K562 (cell line): ENCODE measurements around the gene EVPL. TPM values are rescaled to one million over a fixed set of nuclear protein-coding genes. Genes with fewer than 3 reads are reported as not detected.

Experiments
- BMI1 ChIP-seq: fragments of 150-350 bp; IDR thresholded peaks from 2 replicates; pipeline ENCODE4 v1.6.1; 2014; ENCODE audit warnings: low read length
- CREB1 ChIP-seq, 2 experiments: sonication (generic) in 1 of 2; formaldehyde crosslinking in 1 of 2; IDR thresholded peaks; 2 replicates each; pipeline versions ENCODE4 v1.6.1 to v1.8.0; 2012 to 2022; ENCODE audit warnings: inconsistent platforms in 1 of 2, mild to moderate bottlenecking in 1 of 2, missing genetic modification reagents in 1 of 2, moderate library complexity in 1 of 2
- ELF1 ChIP-seq: fragments of 200-800 bp; sonication (Bioruptor generic); IDR thresholded peaks from 2 replicates; pipeline ENCODE4 v1.6.1; 2016; ENCODE audit warnings: missing genetic modification characterization, missing compliant biosample characterization
- NEUROD1 ChIP-seq: fragments of 150-350 bp; IDR thresholded peaks from 2 replicates; pipeline ENCODE4 v1.6.1; 2014; ENCODE audit warnings: borderline replicate concordance, low read length, low read depth; ENCODE audit not compliant: partially characterized antibody
- POLR2B ChIP-seq: fragments of 450-650 bp; IDR thresholded peaks from 2 replicates; pipeline ENCODE4 v1.6.1; 2018; ENCODE audit warnings: low read depth; ENCODE audit not compliant: partially characterized antibody
- PYGO2 ChIP-seq: fragments of 450-650 bp; IDR thresholded peaks from 2 replicates; pipeline ENCODE4 v1.6.1; 2016; ENCODE audit warnings: mild to moderate bottlenecking, missing genetic modification characterization, moderate library complexity, missing compliant biosample characterization
- ZFP36 ChIP-seq: fragments of 150-350 bp; IDR thresholded peaks from 2 replicates; pipeline ENCODE4 v1.6.1; 2018; ENCODE audit warnings: low read length, low read depth; ENCODE audit not compliant: partially characterized antibody
- ZNF780A ChIP-seq: fragments of 250-450 bp; sonication (Bioruptor Pico); IDR thresholded peaks from 2 replicates; pipeline ENCODE4 v1.5.0; 2021; ENCODE audit warnings: mild to moderate bottlenecking
- polyA plus RNA-seq, 8 experiments: library from polyadenylated mRNA; depleted of rRNA in 4 of 8; stranded (reverse) in 5 of 8; unstranded in 3 of 8; fragments of >200 nt; fragmentation: Nextera tagmentation in 2 of 8; fragmentation: Illumina TruSeq in 1 of 8; extraction: Ambion mirVana in 2 of 8; extraction: Trizol in 1 of 8; gene quantifications; 2 replicates each; pipeline versions ENCODE4 v1.2.1 to v1.2.3, GENCODE V29; 2011 to 2014; ENCODE audit warnings: inconsistent platforms in 1 of 8, missing spikeins in 1 of 8
- total RNA-seq, 7 experiments: library from RNA; depleted of rRNA in 6 of 7; stranded (reverse); fragments of >200 nt in 6 of 7; fragmentation: Illumina TruSeq in 2 of 7; extraction: Trizol in 2 of 7; gene quantifications; 2 replicates each; pipeline versions ENCODE4 v1.2.1 to v1.2.3, GENCODE V29; 2011 to 2021; ENCODE audit warnings: low replicate concordance in 1 of 7
- TF ChIP-seq, protein P1 (sequence below), 2 experiments: IDR thresholded peaks in 1 of 2; conservative IDR thresholded peaks in 1 of 2; 2 replicates each; pipeline ENCODE4 v1.6.1; 2016; ENCODE audit warnings: low read depth in 2 of 2, mild to moderate bottlenecking in 1 of 2, missing compliant biosample characterization in 1 of 2, missing genetic modification characterization in 1 of 2, moderate library complexity in 1 of 2
- TF ChIP-seq, protein P2 (sequence below): fragments of 250-450 bp; sonication (Bioruptor Pico); IDR thresholded peaks from 2 replicates; pipeline ENCODE4 v1.4.0; 2020; ENCODE audit warnings: mild to moderate bottlenecking, moderate library complexity
- TF ChIP-seq, protein P3 (sequence below): fragments of 450-650 bp; IDR thresholded peaks from 2 replicates; pipeline ENCODE4 v1.6.1; 2016; ENCODE audit warnings: low read depth, mild to moderate bottlenecking, moderate library complexity
- TF ChIP-seq, protein P4 (sequence below): sonication (generic); formaldehyde crosslinking; IDR thresholded peaks from 2 replicates; pipeline ENCODE4 v1.8.1; 2023; ENCODE audit warnings: missing genetic modification reagents, mild to moderate bottlenecking, borderline replicate concordance

The EVPL gene
- total and polyA plus RNA-seq, 9 of the 15 experiments (the other 6 are each of a cell fraction or from before 2014, with no cell fraction given), result 0.08 to 0.18 (median 0.16) TPM; not detected in 5

DNA sequence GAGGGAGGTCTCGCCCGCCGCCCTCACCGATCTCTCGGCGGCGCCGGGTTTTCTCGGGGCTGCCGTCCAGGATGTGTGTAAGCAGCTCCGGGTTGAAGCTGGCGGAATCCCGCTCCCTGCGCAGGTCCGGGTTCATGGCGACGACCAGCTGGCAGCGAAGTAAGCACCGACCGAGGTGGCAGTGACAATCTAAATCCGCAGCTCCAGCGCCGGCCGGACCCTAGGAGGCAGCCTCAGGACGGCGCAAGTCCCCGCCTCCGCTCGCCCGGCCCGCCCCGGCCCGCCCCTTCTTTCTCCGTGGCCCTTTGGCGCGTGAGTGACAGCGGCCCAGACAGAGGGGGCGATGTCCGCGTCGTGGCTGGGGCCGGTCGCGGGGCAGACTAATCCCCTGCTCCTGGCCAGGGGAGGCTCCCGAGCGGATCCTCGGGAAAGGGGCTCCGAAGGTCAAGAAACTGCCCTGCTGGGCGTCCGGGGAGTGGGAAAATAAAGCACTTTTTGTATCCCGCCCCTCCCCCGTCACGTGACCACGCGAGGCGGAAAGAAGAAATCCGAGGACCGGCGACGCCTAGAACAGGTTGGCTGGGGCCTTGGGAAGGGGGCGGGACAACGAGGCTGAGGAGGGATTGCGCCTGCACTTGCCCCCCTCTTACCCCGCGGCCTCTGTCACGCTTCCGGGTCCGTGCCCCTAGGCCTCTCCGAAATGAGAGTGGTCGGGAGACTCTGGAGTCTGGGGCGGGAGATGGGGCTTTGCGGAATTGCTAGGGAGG, 48.0 kb downstream of the EVPL start, which contains the start of the genes ACOX1 and TEN1 (continued):
- TF ChIP-seq, protein P1, sequence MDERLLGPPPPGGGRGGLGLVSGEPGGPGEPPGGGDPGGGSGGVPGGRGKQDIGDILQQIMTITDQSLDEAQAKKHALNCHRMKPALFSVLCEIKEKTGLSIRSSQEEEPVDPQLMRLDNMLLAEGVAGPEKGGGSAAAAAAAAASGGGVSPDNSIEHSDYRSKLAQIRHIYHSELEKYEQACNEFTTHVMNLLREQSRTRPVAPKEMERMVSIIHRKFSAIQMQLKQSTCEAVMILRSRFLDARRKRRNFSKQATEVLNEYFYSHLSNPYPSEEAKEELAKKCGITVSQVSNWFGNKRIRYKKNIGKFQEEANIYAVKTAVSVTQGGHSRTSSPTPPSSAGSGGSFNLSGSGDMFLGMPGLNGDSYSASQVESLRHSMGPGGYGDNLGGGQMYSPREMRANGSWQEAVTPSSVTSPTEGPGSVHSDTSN (CRISPR knock-in tag; IDR thresholded peaks at IDR 0.05; ENCODE audit: low read depth), result peak; percentile 92
- TF ChIP-seq, protein P1 (tag; conservative IDR thresholded peaks at IDR 0.05; ENCODE audit: low read depth), result peak; percentile 95
- TF ChIP-seq ELF1 (tag) (peak; percentile 96), ZNF780A (CRISPR knock-in tag) (no peak), BMI1 (no peak), ZFP36 (no peak), PYGO2 (tag) (no peak), NEUROD1 (no peak), CREB1 (IDR thresholded peaks at IDR 0.05) (peak; percentile 31; the same call in 1 of the 2 replicates), CREB1 (CRISPR knock-in tag; IDR thresholded peaks at IDR 0.05) (peak; percentile 45), POLR2B (peak; percentile 93)
- TF ChIP-seq, protein P2, sequence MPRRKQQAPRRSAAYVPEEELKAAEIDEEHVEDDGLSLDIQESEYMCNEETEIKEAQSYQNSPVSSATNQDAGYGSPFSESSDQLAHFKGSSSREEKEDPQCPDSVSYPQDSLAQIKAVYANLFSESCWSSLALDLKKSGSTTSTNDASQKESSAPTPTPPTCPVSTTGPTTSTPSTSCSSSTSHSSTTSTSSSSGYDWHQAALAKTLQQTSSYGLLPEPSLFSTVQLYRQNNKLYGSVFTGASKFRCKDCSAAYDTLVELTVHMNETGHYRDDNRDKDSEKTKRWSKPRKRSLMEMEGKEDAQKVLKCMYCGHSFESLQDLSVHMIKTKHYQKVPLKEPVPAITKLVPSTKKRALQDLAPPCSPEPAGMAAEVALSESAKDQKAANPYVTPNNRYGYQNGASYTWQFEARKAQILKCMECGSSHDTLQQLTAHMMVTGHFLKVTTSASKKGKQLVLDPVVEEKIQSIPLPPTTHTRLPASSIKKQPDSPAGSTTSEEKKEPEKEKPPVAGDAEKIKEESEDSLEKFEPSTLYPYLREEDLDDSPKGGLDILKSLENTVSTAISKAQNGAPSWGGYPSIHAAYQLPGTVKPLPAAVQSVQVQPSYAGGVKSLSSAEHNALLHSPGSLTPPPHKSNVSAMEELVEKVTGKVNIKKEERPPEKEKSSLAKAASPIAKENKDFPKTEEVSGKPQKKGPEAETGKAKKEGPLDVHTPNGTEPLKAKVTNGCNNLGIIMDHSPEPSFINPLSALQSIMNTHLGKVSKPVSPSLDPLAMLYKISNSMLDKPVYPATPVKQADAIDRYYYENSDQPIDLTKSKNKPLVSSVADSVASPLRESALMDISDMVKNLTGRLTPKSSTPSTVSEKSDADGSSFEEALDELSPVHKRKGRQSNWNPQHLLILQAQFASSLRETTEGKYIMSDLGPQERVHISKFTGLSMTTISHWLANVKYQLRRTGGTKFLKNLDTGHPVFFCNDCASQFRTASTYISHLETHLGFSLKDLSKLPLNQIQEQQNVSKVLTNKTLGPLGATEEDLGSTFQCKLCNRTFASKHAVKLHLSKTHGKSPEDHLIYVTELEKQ (CRISPR knock-in tag), result no peak
- TF ChIP-seq, protein P3, sequence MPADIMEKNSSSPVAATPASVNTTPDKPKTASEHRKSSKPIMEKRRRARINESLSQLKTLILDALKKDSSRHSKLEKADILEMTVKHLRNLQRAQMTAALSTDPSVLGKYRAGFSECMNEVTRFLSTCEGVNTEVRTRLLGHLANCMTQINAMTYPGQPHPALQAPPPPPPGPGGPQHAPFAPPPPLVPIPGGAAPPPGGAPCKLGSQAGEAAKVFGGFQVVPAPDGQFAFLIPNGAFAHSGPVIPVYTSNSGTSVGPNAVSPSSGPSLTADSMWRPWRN, result peak; percentile 70; the same call in 1 of the 2 replicates
- TF ChIP-seq, protein P4, sequence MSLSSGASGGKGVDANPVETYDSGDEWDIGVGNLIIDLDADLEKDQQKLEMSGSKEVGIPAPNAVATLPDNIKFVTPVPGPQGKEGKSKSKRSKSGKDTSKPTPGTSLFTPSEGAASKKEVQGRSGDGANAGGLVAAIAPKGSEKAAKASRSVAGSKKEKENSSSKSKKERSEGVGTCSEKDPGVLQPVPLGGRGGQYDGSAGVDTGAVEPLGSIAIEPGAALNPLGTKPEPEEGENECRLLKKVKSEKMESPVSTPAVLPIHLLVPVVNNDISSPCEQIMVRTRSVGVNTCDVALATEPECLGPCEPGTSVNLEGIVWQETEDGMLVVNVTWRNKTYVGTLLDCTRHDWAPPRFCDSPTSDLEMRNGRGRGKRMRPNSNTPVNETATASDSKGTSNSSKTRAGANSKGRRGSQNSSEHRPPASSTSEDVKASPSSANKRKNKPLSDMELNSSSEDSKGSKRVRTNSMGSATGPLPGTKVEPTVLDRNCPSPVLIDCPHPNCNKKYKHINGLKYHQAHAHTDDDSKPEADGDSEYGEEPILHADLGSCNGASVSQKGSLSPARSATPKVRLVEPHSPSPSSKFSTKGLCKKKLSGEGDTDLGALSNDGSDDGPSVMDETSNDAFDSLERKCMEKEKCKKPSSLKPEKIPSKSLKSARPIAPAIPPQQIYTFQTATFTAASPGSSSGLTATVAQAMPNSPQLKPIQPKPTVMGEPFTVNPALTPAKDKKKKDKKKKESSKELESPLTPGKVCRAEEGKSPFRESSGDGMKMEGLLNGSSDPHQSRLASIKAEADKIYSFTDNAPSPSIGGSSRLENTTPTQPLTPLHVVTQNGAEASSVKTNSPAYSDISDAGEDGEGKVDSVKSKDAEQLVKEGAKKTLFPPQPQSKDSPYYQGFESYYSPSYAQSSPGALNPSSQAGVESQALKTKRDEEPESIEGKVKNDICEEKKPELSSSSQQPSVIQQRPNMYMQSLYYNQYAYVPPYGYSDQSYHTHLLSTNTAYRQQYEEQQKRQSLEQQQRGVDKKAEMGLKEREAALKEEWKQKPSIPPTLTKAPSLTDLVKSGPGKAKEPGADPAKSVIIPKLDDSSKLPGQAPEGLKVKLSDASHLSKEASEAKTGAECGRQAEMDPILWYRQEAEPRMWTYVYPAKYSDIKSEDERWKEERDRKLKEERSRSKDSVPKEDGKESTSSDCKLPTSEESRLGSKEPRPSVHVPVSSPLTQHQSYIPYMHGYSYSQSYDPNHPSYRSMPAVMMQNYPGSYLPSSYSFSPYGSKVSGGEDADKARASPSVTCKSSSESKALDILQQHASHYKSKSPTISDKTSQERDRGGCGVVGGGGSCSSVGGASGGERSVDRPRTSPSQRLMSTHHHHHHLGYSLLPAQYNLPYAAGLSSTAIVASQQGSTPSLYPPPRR (CRISPR knock-in tag), result peak; percentile 76; the same call in 1 of the 2 replicates
